WTC11 (cell line): Measurements from ENCODE around the gene HBZ. TPM values are rescaled to one million over a fixed set of nuclear protein-coding genes. Genes with fewer than 3 reads are reported as not detected.

Source experiments
- ATAC-seq: fragments of 200-7000 bp; cut with Tn5 transposase; 2 replicates; pipeline ENCODE4 v1.10.0; 2021; ENCODE audit warnings: mild to moderate bottlenecking, moderate library complexity
- CTCF ChIA-PET: fragments of 300-600 bp; sonication (Branson Sonifier 250); formaldehyde crosslinking; loops from one replicate; lab custom pipeline; 2021; ENCODE audit warnings: antibody characterized with exemption; lab: Charles Lee
- POLR2A ChIA-PET: fragments of 350-600 bp; sonication (Branson Sonifier 250); formaldehyde crosslinking; loops from one replicate; lab custom pipeline; 2021; ENCODE audit warnings: antibody characterized with exemption; lab: Charles Lee
- DNase-seq: peaks from one replicate; pipeline ENCODE4 v3.0.0; 2021; ENCODE audit warnings: low spot score
- H3K27ac Mint-ChIP-seq: 2 replicates; pipeline ENCODE4 v1.8.0; 2021; ENCODE audit warnings: mixed read lengths
- H3K27me3 Mint-ChIP-seq: 2 replicates; pipeline ENCODE4 v1.8.0; 2021; ENCODE audit warnings: low read depth, mild to moderate bottlenecking, moderate library complexity, mixed read lengths
- H3K36me3 Mint-ChIP-seq: 2 replicates; pipeline ENCODE4 v1.8.0; 2021; ENCODE audit warnings: mixed read lengths
- H3K4me1 Mint-ChIP-seq: 2 replicates; pipeline ENCODE4 v1.8.0; 2022; ENCODE audit warnings: mixed read lengths
- H3K4me3 Mint-ChIP-seq: 2 replicates; pipeline ENCODE4 v1.8.0; 2021; ENCODE audit warnings: mild to moderate bottlenecking, moderate library complexity, mixed read lengths
- H3K9me3 Mint-ChIP-seq: 2 replicates; pipeline ENCODE4 v1.8.0; 2021; ENCODE audit warnings: mixed read lengths
- ATF1 ChIP-seq: sonication (generic); formaldehyde crosslinking; IDR thresholded peaks from 2 replicates; pipeline ENCODE4 v1.8.1; 2023; ENCODE audit warnings: mild to moderate bottlenecking, moderate library complexity, missing genetic modification reagents
- EMX1 ChIP-seq: fragments of 250-450 bp; sonication (Bioruptor Pico); IDR thresholded peaks from 2 replicates; pipeline ENCODE4 v1.8.0; 2021; ENCODE audit warnings: mild to moderate bottlenecking
- GTF2I ChIP-seq: fragments of 250-450 bp; sonication (Bioruptor Pico); conservative IDR thresholded peaks from 2 replicates; pipeline ENCODE4 v1.4.0; 2021; ENCODE audit warnings: mild to moderate bottlenecking
- JUN ChIP-seq: sonication (generic); formaldehyde crosslinking; IDR thresholded peaks from 2 replicates; pipeline ENCODE4 v1.8.0; 2023; ENCODE audit warnings: mild to moderate bottlenecking, missing genetic modification reagents
- KAT7 ChIP-seq: sonication (generic); formaldehyde crosslinking; IDR thresholded peaks from 2 replicates; pipeline ENCODE4 v1.8.1; 2023; ENCODE audit warnings: missing genetic modification reagents, mild to moderate bottlenecking, borderline replicate concordance
- NFE2L1 ChIP-seq: sonication (generic); formaldehyde crosslinking; IDR thresholded peaks from 2 replicates; pipeline ENCODE4 v1.8.1; 2023; ENCODE audit warnings: missing genetic modification reagents
- NFYB ChIP-seq: sonication (generic); formaldehyde crosslinking; conservative IDR thresholded peaks from 2 replicates; pipeline ENCODE4 v1.8.0; 2022; ENCODE audit warnings: low read depth, missing genetic modification reagents
- NR1H2 ChIP-seq: sonication (generic); formaldehyde crosslinking; IDR thresholded peaks from 2 replicates; pipeline ENCODE4 v1.9.0; 2021; ENCODE audit warnings: mild to moderate bottlenecking, moderate library complexity, missing genetic modification reagents
- OVOL2 ChIP-seq: fragments of 250-450 bp; sonication (Bioruptor Pico); IDR thresholded peaks from 2 replicates; pipeline ENCODE4 v1.9.0; 2021; ENCODE audit warnings: mild to moderate bottlenecking, borderline replicate concordance
- TEAD4 ChIP-seq: sonication (generic); formaldehyde crosslinking; IDR thresholded peaks from 2 replicates; pipeline ENCODE4 v1.8.0; 2022; ENCODE audit warnings: mild to moderate bottlenecking, missing genetic modification reagents
- ZNF121 ChIP-seq: sonication (generic); formaldehyde crosslinking; IDR thresholded peaks from 2 replicates; pipeline ENCODE4 v1.8.0; 2023; ENCODE audit warnings: missing genetic modification reagents
- ZNF416 ChIP-seq: fragments of 250-450 bp; sonication (Bioruptor Pico); IDR thresholded peaks from 2 replicates; pipeline ENCODE4 v1.9.0; 2021; ENCODE audit warnings: mild to moderate bottlenecking, inconsistent platforms
- ZNF512 ChIP-seq: sonication (generic); formaldehyde crosslinking; IDR thresholded peaks from 2 replicates; pipeline ENCODE4 v1.8.1; 2022; ENCODE audit warnings: missing genetic modification reagents, borderline replicate concordance
- ZNF671 ChIP-seq: fragments of 250-450 bp; sonication (Bioruptor Pico); IDR thresholded peaks from 2 replicates; pipeline ENCODE4 v1.8.0; 2021; ENCODE audit warnings: mild to moderate bottlenecking
- total RNA-seq: library from RNA; stranded (reverse); gene quantifications from 3 replicates; pipeline ENCODE4 v1.2.3, GENCODE V29; 2021
- TF ChIP-seq, protein P1 (sequence below): sonication (generic); formaldehyde crosslinking; IDR thresholded peaks from 2 replicates; pipeline ENCODE4 v1.8.1; 2023; ENCODE audit warnings: mild to moderate bottlenecking, missing genetic modification reagents, borderline replicate concordance
- TF ChIP-seq, protein P2 (sequence below): sonication (generic); formaldehyde crosslinking; IDR thresholded peaks from 2 replicates; pipeline ENCODE4 v1.8.1; 2023; ENCODE audit warnings: mild to moderate bottlenecking, missing genetic modification reagents, moderate library complexity
- TF ChIP-seq, protein P3 (sequence below): fragments of 250-450 bp; sonication (Bioruptor Pico); IDR thresholded peaks from 2 replicates; pipeline ENCODE4 v1.9.0; 2021; ENCODE audit warnings: mild to moderate bottlenecking
- TF ChIP-seq, protein P4 (sequence below): sonication (generic); formaldehyde crosslinking; IDR thresholded peaks from 2 replicates; pipeline ENCODE4 v1.8.1; 2022; ENCODE audit warnings: mild to moderate bottlenecking, moderate library complexity, missing genetic modification reagents
- TF ChIP-seq, protein P5 (sequence below): sonication (generic); formaldehyde crosslinking; IDR thresholded peaks from 2 replicates; pipeline ENCODE4 v1.8.1; 2022; ENCODE audit warnings: mild to moderate bottlenecking, missing genetic modification reagents, moderate library complexity, borderline replicate concordance
- TF ChIP-seq, protein P6 (sequence below): sonication (generic); formaldehyde crosslinking; conservative IDR thresholded peaks from 2 replicates; pipeline ENCODE4 v1.8.1; 2023; ENCODE audit warnings: mild to moderate bottlenecking, low read depth, missing genetic modification reagents, moderate library complexity

HBZ gene
- total RNA-seq, 1 experiment from 2014 or later: 0.52 TPM

- TF ChIP-seq, protein P1, sequence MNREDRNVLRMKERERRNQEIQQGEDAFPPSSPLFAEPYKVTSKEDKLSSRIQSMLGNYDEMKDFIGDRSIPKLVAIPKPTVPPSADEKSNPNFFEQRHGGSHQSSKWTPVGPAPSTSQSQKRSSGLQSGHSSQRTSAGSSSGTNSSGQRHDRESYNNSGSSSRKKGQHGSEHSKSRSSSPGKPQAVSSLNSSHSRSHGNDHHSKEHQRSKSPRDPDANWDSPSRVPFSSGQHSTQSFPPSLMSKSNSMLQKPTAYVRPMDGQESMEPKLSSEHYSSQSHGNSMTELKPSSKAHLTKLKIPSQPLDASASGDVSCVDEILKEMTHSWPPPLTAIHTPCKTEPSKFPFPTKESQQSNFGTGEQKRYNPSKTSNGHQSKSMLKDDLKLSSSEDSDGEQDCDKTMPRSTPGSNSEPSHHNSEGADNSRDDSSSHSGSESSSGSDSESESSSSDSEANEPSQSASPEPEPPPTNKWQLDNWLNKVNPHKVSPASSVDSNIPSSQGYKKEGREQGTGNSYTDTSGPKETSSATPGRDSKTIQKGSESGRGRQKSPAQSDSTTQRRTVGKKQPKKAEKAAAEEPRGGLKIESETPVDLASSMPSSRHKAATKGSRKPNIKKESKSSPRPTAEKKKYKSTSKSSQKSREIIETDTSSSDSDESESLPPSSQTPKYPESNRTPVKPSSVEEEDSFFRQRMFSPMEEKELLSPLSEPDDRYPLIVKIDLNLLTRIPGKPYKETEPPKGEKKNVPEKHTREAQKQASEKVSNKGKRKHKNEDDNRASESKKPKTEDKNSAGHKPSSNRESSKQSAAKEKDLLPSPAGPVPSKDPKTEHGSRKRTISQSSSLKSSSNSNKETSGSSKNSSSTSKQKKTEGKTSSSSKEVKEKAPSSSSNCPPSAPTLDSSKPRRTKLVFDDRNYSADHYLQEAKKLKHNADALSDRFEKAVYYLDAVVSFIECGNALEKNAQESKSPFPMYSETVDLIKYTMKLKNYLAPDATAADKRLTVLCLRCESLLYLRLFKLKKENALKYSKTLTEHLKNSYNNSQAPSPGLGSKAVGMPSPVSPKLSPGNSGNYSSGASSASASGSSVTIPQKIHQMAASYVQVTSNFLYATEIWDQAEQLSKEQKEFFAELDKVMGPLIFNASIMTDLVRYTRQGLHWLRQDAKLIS (CRISPR knock-in tag): no peak
Observed at GRCh38 chr16:189604-190186, 37.3 kb downstream of the HBZ start (continued).

- CTCF ChIA-PET: interaction anchor here (1.6 kb wide), 1 partner anchor 85 kb away, joined by 8 read pairs; no protein-coding TSS in a partner anchor
Observed at GRCh38 chr16:191831-192230, 39.4 kb downstream of the HBZ start.

GRCh38 chr16:192686-193085 is 40.2 kb downstream of the HBZ start:
- Mint-ChIP-seq H3K27me3 (no peaks in the 10 kb centered on the region), H3K4me1 (no peaks in the 10 kb centered on the region), H3K27ac (no peak overlapping the region), H3K36me3 (peaks cover 78% of the 10 kb centered on the region), H3K9me3 (no peaks in the 10 kb centered on the region), H3K4me3 (no peak overlapping the region)
- TF ChIP-seq ZNF671 (CRISPR knock-in tag) (no peak), TEAD4 (CRISPR knock-in tag) (no peak), ZNF512 (no peak), GTF2I (CRISPR knock-in tag) (no peak), ZNF121 (CRISPR knock-in tag) (no peak), NR1H2 (CRISPR knock-in tag) (no peak), ATF1 (CRISPR knock-in tag) (no peak), KAT7 (CRISPR knock-in tag) (no peak), EMX1 (no peak), NFE2L1 (no peak), ZNF416 (no peak)
- TF ChIP-seq, protein P2, sequence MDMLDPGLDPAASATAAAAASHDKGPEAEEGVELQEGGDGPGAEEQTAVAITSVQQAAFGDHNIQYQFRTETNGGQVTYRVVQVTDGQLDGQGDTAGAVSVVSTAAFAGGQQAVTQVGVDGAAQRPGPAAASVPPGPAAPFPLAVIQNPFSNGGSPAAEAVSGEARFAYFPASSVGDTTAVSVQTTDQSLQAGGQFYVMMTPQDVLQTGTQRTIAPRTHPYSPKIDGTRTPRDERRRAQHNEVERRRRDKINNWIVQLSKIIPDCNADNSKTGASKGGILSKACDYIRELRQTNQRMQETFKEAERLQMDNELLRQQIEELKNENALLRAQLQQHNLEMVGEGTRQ (CRISPR knock-in tag): no peak
- TF ChIP-seq, protein P3, sequence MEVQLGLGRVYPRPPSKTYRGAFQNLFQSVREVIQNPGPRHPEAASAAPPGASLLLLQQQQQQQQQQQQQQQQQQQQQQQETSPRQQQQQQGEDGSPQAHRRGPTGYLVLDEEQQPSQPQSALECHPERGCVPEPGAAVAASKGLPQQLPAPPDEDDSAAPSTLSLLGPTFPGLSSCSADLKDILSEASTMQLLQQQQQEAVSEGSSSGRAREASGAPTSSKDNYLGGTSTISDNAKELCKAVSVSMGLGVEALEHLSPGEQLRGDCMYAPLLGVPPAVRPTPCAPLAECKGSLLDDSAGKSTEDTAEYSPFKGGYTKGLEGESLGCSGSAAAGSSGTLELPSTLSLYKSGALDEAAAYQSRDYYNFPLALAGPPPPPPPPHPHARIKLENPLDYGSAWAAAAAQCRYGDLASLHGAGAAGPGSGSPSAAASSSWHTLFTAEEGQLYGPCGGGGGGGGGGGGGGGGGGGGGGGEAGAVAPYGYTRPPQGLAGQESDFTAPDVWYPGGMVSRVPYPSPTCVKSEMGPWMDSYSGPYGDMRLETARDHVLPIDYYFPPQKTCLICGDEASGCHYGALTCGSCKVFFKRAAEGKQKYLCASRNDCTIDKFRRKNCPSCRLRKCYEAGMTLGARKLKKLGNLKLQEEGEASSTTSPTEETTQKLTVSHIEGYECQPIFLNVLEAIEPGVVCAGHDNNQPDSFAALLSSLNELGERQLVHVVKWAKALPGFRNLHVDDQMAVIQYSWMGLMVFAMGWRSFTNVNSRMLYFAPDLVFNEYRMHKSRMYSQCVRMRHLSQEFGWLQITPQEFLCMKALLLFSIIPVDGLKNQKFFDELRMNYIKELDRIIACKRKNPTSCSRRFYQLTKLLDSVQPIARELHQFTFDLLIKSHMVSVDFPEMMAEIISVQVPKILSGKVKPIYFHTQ (CRISPR knock-in tag): no peak
- TF ChIP-seq, protein P4, sequence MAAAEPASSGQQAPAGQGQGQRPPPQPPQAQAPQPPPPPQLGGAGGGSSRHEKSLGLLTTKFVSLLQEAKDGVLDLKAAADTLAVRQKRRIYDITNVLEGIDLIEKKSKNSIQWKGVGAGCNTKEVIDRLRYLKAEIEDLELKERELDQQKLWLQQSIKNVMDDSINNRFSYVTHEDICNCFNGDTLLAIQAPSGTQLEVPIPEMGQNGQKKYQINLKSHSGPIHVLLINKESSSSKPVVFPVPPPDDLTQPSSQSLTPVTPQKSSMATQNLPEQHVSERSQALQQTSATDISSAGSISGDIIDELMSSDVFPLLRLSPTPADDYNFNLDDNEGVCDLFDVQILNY (CRISPR knock-in tag): no peak
- TF ChIP-seq, protein P5, sequence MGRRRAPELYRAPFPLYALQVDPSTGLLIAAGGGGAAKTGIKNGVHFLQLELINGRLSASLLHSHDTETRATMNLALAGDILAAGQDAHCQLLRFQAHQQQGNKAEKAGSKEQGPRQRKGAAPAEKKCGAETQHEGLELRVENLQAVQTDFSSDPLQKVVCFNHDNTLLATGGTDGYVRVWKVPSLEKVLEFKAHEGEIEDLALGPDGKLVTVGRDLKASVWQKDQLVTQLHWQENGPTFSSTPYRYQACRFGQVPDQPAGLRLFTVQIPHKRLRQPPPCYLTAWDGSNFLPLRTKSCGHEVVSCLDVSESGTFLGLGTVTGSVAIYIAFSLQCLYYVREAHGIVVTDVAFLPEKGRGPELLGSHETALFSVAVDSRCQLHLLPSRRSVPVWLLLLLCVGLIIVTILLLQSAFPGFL: no peak
- DNase-seq: no peak
- CTCF ChIA-PET: no interaction called here
- no peak for ATAC-seq
- POLR2A ChIA-PET: no interaction called here

More at GRCh38 chr16:191831-192230, 39.4 kb downstream of the HBZ start:
- Mint-ChIP-seq H3K9me3 (no peaks in the 10 kb centered on the region), H3K36me3 (peaks cover 75% of the 10 kb centered on the region), H3K4me1 (no peaks in the 10 kb centered on the region), H3K27ac (peak overlapping the region; percentile 52), H3K27me3 (no peaks in the 10 kb centered on the region), H3K4me3 (no peak overlapping the region)
- no peak for DNase-seq
- POLR2A ChIA-PET: interaction anchor here (0.7 kb wide), 1 partner anchor 87 kb away, joined by 4 read pairs; no protein-coding TSS in a partner anchor
- no peak for ATAC-seq
- TF ChIP-seq, protein P6, sequence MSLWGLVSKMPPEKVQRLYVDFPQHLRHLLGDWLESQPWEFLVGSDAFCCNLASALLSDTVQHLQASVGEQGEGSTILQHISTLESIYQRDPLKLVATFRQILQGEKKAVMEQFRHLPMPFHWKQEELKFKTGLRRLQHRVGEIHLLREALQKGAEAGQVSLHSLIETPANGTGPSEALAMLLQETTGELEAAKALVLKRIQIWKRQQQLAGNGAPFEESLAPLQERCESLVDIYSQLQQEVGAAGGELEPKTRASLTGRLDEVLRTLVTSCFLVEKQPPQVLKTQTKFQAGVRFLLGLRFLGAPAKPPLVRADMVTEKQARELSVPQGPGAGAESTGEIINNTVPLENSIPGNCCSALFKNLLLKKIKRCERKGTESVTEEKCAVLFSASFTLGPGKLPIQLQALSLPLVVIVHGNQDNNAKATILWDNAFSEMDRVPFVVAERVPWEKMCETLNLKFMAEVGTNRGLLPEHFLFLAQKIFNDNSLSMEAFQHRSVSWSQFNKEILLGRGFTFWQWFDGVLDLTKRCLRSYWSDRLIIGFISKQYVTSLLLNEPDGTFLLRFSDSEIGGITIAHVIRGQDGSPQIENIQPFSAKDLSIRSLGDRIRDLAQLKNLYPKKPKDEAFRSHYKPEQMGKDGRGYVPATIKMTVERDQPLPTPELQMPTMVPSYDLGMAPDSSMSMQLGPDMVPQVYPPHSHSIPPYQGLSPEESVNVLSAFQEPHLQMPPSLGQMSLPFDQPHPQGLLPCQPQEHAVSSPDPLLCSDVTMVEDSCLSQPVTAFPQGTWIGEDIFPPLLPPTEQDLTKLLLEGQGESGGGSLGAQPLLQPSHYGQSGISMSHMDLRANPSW (CRISPR knock-in tag): no peak
- TF ChIP-seq OVOL2 (CRISPR knock-in tag) (no peak), NFYB (CRISPR knock-in tag) (no peak), EMX1 (no peak), JUN (CRISPR knock-in tag) (no peak)
- TF ChIP-seq, all 79 proteins: peak for 0
